Stromal cell of bone marrow (primary cell): ENCODE data around the gene CDYL2.
"Not testable (repeated sequence)": the region's sequence is repeated elsewhere in the genome, so short reads cannot be mapped to it uniquely, and the experiment has no call there.

ENCODE experiments used
- DNase-seq: peaks from one replicate; pipeline ENCODE4 v3.0.0-alpha.2; 2012; ENCODE audit warnings: low read depth

The CDYL2 gene

GRCh38 chr16:80804526-80805383, at the start of gene CDYL2:
Gene CDYL2 (minus strand): TSS chr16:80804598. CDS start chr16:80804173, 425 bp downstream.
- no peak for DNase-seq

- DNase-seq: peak; percentile 3
These were observed 48.0 kb upstream of the CDYL2 start for GRCh38 chr16:80852261-80852872.

DNA sequence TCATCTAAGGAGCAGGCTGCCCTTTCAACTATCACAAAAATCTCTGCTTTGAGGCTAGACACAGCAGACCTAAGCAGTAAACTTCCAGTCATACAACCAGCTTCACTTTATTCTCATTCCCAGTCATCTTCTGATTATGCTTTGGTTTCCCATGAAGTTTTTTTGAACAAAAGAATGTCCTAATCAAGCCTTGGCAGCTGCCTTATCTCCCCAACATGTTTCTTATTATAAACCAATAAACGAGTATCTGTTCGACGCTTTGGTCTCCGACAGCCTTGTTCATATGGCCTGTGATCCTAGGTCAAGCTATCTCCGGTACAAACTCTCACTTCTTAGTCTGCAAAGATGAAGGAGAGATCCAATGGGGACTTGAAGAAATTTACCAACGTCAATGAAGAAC, 47.4 kb upstream of the CDYL2 start:
- DNase-seq: no peak

DNA sequence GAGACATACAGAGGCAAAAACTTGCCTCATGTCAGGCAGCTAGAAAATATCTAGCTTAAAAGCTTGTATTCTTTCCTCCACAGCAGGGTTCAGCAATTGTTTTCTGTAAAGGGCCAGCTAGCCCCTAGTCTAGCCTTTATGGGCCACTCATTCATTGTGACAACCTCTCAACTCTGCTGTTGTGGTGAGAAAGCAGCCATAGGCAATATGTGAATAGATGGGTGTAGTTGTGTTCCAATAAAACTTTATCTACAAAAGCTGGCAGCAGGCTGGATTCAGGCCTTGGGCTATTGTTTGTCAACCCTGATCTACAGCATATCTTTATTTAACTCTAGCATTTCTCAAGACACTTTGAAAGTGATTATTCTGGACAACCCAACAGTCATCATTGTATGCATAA, 46.4 kb upstream of the CDYL2 start:
- DNase-seq: no peak

DNA sequence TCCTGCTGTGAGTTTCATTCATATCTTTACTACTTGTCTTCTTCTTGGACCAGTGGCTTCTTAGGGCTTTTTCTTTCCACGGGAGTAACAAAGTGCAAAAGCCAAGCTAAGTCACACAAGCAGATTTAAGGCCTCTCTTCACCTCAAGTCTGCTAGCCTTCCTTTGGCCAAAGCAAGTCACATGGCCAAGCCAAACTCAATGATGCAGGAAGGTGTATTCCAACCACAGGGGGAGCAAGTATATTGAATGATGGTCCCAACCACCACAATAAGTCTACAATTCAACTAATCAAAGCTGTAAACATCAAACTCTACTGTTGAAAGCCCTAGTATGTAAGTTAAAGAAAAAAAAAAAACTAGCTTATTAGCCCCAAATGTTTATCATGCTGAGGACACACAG, 44.5 kb upstream of the CDYL2 start:
- DNase-seq: no peak

DNA sequence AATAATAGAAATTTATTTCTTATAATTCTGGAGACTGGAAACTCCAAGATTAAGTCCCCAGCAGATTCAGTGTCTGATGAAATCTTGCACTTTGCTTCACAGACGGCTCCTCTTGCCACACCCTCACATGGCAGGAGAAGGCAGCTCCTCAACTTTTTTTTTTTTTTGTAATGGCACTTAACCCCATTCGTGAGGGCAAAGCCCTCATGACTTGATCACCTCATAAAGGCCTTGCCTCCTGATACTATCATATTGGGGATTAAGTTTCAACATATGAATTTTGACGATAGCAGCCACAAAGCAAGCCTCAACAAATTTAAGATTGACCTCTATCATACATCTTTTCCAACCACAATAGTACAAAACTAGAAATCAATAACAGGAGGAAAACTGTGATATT, 42.3 kb upstream of the CDYL2 start:
- DNase-seq: no peak

GRCh38 chr16:80846275-80846674, 41.9 kb upstream of the CDYL2 start:
- DNase-seq: no peak

DNA sequence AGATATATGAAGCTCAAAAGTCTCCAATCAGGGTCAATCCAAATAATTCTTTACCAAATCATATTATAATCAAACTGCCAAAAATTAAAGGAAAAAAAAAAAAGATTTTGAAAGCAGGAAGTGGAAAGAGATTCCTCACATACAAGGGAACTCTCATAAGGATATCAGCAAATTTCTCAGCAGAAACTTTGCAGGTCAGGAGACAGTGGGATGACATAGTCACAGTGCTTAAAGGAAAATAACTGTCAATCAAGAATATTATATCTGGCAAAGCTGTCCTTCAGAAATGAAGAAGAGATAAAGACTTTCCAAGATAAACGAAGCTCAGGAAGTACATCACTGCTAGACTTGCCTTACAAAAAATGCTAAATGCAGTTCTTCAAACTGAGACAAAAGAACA, 40.0 kb upstream of the CDYL2 start:
- no peak for DNase-seq

GRCh38 chr16:80841231-80841630, 36.8 kb upstream of the CDYL2 start:
- no peak for DNase-seq

GRCh38 chr16:80837533-80838147, 33.2 kb upstream of the CDYL2 start:
- DNase-seq: no peak

- no peak for DNase-seq
These were observed 32.4 kb upstream of the CDYL2 start for GRCh38 chr16:80836846-80837245.

DNA sequence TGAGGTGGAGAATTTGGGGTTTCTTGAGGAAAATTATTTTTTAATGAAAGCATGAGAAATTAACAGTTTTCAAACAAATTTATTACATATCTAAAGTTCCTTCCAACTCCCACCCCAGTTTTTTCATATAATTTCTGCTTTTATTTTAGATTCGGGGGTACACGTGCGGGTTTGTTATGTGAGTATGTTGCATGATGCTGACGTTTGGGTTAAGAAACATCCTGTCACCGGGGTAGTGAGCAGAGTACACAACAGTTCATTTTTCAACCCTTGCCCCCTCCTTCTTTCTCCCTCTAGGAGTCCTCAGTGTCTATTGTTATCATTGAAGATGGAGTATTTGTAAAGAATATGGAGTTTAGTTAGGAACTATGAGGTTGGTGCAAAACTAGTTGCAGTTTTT, 31.8 kb upstream of the CDYL2 start:
- no peak for DNase-seq

DNA sequence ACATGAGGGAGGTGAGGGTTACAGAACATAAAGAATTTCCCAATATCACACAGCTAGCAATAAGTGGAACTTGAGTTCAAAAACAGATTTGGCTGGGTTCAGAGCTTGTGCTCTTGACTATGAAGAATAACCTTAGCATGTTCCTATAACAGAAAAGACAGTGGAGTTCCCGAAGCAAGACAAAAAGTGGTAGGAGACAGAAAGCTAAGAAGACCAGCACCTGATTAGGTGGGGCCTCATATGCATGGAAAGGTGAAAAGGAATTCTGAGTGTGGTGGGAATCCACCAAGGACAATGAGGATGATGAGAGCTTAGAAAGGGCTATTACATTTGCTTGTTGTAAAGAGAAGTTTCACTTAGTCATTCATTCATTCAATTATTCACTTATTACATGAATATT, 26.6 kb upstream of the CDYL2 start:
- no peak for DNase-seq

- no peak for DNase-seq
These were observed 24.1 kb upstream of the CDYL2 start for GRCh38 chr16:80828495-80828894.

DNA sequence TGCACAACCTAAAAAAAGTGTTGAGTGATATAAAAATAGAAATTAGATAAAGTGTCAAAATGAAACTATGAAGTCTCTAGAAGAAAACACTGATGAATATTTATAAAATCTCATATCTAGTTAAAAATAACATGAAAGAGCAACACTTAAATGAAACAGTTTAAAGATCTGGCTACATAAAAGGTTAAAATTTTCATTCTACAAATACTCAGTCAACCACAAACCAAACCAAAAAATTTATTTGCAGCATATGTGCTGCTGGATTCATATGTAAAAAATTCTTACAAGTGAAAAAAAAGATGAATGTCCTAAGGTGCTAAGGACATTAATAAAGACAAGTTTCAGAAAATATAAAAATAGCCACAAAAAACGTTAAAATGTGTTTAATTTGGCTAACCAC, 22.6 kb upstream of the CDYL2 start:
- DNase-seq: no peak

- DNase-seq: no peak
These were observed 21.0 kb upstream of the CDYL2 start for GRCh38 chr16:80825365-80825758.

DNA sequence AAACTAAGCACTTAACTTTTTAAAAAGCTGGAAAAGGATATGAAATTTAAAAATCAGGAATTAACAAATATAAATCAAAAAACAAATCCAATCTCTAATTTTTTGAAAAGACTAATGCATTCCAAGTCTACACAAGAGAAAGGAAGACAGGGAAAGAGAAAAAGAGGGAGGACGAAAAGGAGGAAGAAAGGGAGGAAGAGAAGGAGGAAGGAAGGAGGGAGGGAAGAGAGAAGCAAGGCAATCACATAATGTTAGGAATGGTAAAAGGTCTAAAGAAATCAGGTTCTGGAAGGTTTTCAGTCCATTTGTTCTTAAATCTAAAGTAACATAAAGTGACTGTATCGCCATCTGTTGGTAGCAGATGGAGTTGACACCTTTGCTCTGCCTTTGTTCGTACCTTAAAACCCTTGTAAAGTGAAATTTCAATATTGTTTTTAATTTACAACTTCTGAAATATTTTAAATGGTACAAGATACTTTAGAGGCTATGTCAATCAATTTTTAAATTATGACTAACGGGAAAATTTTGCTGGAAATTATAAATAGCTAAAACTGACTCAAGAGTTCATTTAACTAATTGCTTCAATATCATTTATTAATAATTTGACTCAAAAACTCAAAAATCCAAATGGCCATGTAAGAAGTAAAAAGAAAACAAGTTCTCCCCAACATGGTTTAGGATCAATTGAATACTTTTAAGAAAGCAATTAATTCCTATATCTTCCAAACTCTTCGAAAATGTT, 20.4 kb upstream of the CDYL2 start:
- DNase-seq: peak; percentile 38

GRCh38 chr16:80819988-80820387, 15.6 kb upstream of the CDYL2 start:
- no peak for DNase-seq

DNA sequence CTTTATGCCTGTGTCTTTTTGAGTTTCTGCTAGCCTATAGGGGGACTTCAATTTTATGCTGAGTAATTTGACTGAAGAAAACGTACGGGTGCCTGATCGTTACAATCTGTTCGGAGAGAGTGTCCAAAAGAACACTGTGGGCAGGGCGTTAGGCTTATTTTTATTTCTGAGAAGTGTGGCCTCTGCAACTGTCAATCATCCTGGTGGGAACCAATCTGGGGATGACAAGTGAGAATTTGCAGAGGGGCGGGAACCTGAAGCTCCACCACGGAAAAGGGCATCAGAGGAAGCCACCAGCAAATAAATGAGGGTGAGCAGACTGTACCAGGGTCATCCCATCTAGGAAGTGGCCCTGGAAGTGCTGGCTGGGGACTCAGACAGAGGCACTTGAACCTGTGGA, 12.0 kb upstream of the CDYL2 start:
- DNase-seq: no peak

DNA sequence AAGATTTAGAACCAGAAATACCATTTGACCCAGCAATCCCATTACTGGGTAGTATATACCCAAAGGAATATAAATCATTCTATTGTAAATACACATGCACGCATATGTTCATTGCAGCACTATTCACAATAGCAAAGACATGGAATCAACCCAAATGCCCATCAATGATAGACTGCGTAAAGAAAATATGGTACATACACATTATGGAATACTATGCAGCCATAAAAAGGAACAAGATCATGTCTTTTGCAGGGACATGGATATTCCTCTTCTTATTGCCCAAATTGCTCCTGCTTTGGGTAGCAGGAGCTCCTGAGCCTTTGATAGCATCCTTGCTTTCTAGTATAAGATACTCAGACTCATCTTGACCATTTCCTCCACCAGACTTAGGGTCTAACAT, 10.9 kb upstream of the CDYL2 start:
- not testable (repeated sequence) for DNase-seq

- no peak for DNase-seq
These were observed 8.2 kb upstream of the CDYL2 start for GRCh38 chr16:80812593-80812992.

- DNase-seq: no peak
These were observed 5.0 kb upstream of the CDYL2 start for GRCh38 chr16:80809366-80809765.

GRCh38 chr16:80807906-80808305, 3.5 kb upstream of the CDYL2 start:
- DNase-seq: no peak
